WI38 (cell line): ENCODE data around the gene EIF1B.

Experiments used
- H3K4me3 ChIP-seq: 2 replicates; pipeline ENCODE4 v1.5.1; 2011; ENCODE audit warnings: low read depth, mild to moderate bottlenecking, control low read depth, low read length
- CTCF ChIP-seq: IDR thresholded peaks from 2 replicates; pipeline ENCODE4 v1.5.1; 2012; ENCODE audit warnings: low read depth, mild to moderate bottlenecking, control low read depth, low read length

The EIF1B gene

GRCh38 chr3:40323946-40324345 is 14.4 kb downstream of the EIF1B start:
- TF ChIP-seq CTCF = no peak
- H3K4me3 ChIP-seq = no peak overlapping the region

- no peak for TF ChIP-seq CTCF
- H3K4me3 ChIP-seq = no peak overlapping the region
These were observed 15.1 kb downstream of the EIF1B start for GRCh38 chr3:40324621-40325020.

- TF ChIP-seq CTCF = no peak
- no peak overlapping the region for H3K4me3 ChIP-seq
These were observed 16.0 kb downstream of the EIF1B start for GRCh38 chr3:40325465-40325864.

GRCh38 chr3:40328374-40328773 is 18.9 kb downstream of the EIF1B start:
- H3K4me3 ChIP-seq = no peak overlapping the region
- no peak for TF ChIP-seq CTCF

- TF ChIP-seq CTCF = no peak
- H3K4me3 ChIP-seq = no peak overlapping the region
These were observed 19.6 kb downstream of the EIF1B start for GRCh38 chr3:40329071-40329470.

GRCh38 chr3:40332684-40333083 is 23.2 kb downstream of the EIF1B start:
- no peak for TF ChIP-seq CTCF
- H3K4me3 ChIP-seq = no peak overlapping the region

- no peak overlapping the region for H3K4me3 ChIP-seq
- no peak for TF ChIP-seq CTCF
These were observed 23.9 kb downstream of the EIF1B start for GRCh38 chr3:40333416-40333815.
